GM10266 (cell line): Measurements from ENCODE around the gene RFTN1.

Experiments used
- DNase-seq: peaks from one replicate; pipeline ENCODE4 v3.0.0; 2012; ENCODE audit errors: extremely low spot score
- CTCF ChIP-seq: IDR thresholded peaks from 2 replicates; pipeline ENCODE4 v1.5.1; 2012; ENCODE audit warnings: mild to moderate bottlenecking, low read depth; ENCODE audit not compliant: control insufficient read depth, insufficient read depth; ENCODE audit errors: missing control alignments

RFTN1 gene

GRCh38 chr3:16417945-16418739, 95.4 kb downstream of the RFTN1 start:
- no peak for DNase-seq
- no peak for TF ChIP-seq CTCF

- TF ChIP-seq CTCF, result no peak
- no peak for DNase-seq
These were observed 97.5 kb downstream of the RFTN1 start for GRCh38 chr3:16415911-16416476.

- no peak for DNase-seq
- TF ChIP-seq CTCF, result no peak
These were observed 100.2 kb downstream of the RFTN1 start for GRCh38 chr3:16413321-16413720.

- DNase-seq, result no peak
- TF ChIP-seq CTCF, result no peak
These were observed 101.2 kb downstream of the RFTN1 start for GRCh38 chr3:16412192-16412800.

GRCh38 chr3:16411441-16411840, 102.1 kb downstream of the RFTN1 start:
- TF ChIP-seq CTCF, result no peak
- DNase-seq, result no peak

- TF ChIP-seq CTCF, result no peak
- DNase-seq, result no peak
These were observed 102.8 kb downstream of the RFTN1 start for GRCh38 chr3:16410659-16411058.

- no peak for DNase-seq
- TF ChIP-seq CTCF, result no peak
These were observed 104.5 kb downstream of the RFTN1 start for GRCh38 chr3:16409032-16409431.
